ENCODE results near the gene DHRS4.
A peak's percentile ranks its signal among the peaks of the same experiment; 100 is the strongest.

The DHRS4 gene

DNA sequence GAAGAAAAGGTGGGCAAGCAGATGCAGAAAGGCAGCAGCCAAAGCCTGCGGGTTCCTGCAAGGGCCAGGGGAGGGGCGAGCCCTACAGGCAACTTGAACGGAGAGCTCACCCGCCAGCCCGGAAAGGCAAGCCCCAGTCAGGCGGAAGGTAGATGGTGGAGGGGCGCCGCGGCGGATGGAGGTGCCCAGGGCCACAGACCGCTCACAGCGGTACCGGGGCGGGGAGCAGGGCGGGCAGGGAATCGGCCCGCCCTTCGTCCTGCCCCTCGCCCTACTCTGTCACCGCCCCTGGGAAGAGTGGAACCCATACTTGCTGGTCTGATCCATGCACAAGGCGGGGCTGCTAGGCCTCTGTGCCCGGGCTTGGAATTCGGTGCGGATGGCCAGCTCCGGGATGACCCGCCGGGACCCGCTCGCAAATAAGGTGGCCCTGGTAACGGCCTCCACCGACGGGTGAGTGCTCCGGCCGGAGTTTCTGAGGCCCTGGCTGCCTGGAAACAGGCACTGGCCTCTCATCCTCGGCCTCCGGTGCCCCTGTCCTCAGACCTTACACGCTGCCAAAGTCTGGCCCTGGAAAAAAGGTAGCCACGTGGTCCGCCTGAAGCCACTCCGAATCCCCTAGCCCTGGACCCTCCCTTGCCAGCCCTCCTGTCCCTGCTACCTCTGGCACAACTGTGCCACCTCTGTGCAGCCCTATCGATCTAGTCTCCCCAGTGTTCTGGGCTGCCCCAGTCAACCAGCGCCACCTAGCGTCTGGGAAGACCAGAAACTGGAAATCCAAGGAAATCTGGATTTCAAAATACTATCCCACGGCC is at the start of gene DHRS4:
DHRS4 (plus strand) TSS at position 307 of the 815 bp plus-strand sequence; CDS start at position 326, 19 bp downstream.
- peak; percentile 50 to 69 for DNase-seq (ENCODE audit: extremely low read depth in 1 of 2, low read depth in 1 of 2)

- DNase-seq (ENCODE audit: extremely low read depth in 1 of 2, low read depth in 1 of 2): no peak
These were observed 43.3 kb upstream of the DHRS4 start for GRCh38 chr14:23910101-23910875.

- no peak for DNase-seq (ENCODE audit: extremely low read depth in 1 of 2, low read depth in 1 of 2)
These were observed 42.7 kb upstream of the DHRS4 start for GRCh38 chr14:23910876-23911210.

DNA sequence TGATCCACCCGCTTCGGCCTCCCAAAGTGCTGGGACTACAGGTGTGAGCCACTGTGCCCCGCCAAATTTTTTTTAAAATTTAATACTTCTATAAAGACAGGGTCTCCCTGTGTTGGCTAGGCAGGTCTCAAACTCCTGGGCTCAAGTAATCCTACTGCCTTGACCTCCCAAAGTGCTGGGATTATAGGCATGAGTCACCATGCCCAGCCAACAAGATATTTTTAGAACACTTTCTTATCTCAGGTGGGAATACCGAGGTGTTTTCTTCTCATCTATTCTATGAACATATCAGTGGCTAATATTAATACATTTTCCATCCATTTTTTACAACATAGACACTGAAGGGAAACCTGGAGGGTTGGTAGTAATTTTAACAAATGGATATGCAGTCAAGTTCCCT is 38.0 kb upstream of the DHRS4 start:
- no peak for DNase-seq (ENCODE audit: extremely low read depth in 1 of 2, low read depth in 1 of 2)

GRCh38 chr14:23916004-23916403 is 37.6 kb upstream of the DHRS4 start:
- no peak for DNase-seq (ENCODE audit: extremely low read depth in 1 of 2, low read depth in 1 of 2)

- no peak for DNase-seq (ENCODE audit: extremely low read depth in 1 of 2, low read depth in 1 of 2)
These were observed 37.1 kb upstream of the DHRS4 start for GRCh38 chr14:23916446-23916845.

DNA sequence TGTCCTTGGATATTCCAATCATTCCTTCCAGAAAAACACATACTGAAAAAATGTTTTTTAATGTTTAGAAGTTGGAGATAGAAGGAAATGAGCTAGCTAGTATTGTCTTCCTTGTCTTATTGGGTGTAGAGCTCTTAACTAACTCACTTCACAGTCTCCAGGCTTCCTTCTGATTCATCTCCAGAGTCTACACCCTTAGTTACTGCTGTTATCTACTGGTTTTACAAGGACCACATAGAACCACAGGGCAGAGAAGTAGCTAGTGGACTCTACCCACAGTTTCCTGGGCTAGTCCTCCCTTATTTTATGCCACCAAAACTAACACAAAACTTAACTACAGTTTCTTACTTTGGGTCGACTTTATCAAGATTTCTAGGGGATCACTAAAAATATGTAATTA is 31.0 kb upstream of the DHRS4 start:
- DNase-seq (ENCODE audit: extremely low read depth in 1 of 2, low read depth in 1 of 2): no peak

DNA sequence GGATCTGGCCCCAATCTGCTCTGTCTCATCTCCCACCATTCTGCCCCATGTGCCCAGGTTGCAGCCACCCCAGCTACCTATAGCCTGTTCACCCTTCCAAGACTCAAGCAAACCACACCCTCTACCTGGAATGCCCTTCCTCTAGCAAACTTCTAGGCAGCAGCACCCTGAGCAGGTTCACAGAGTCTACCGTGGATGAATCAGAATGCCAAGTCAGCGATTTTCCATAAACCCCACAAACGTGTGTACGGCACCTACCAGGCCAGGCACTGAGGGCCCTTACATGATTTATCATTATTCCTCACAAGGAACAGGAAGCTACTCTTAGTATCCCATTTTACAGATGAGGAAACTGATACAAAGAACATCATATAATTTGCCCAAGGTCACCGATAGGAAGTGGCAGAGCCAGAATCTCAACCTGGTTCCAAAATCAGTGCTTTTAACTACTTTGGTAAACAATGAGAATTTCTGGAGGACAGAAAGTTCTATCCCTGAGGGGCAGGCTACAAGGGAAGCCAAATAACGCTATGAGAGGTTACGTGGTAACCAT is 28.0 kb upstream of the DHRS4 start:
- no peak for DNase-seq (ENCODE audit: extremely low read depth in 1 of 2, low read depth in 1 of 2)

GRCh38 chr14:23926543-23926942 is 27.0 kb upstream of the DHRS4 start:
- no peak for DNase-seq (ENCODE audit: extremely low read depth in 1 of 2, low read depth in 1 of 2)

DNA sequence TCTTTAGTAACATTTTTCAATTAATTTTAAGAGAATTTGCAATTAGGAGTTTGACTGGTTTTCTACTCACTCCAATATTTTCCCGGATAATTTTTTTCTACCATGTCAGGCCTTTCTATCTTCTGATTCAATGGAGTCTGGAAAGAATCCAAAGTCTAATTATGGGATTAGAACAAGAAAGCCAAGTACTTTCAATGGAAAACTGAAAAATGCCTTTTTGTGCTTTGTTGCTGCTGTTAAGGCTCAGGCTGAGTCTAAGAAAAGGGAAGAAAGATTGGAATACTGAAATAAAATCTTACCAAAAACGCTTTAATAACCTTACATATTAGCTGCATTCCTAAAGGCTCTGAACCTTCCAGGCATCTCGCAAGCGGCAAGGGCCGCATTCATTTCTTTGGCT is 24.4 kb upstream of the DHRS4 start:
- DNase-seq (ENCODE audit: extremely low read depth in 1 of 2, low read depth in 1 of 2): no peak

- DNase-seq (ENCODE audit: extremely low read depth in 1 of 2, low read depth in 1 of 2): peak; percentile 66 to 75
These were observed 23.7 kb upstream of the DHRS4 start for GRCh38 chr14:23929822-23930294.

DNA sequence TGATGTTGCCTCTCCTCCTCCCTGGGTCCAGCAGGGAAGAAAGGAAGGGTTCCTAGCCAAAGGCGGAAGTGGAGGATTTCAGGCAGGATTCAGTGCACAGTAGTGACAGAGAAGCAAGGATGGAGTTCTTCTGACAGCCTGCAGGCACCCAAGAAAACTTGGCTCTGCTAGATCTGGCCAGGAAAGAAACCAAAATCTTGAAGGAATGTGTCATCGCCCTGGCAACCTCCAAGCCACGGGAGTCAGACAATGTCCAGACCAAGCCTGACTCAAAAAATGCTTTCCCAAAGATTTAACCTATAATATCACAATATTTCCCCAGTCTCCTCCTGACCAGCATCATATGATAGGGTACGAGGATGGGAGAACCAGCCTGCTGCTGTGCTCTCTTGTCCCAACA is 22.8 kb upstream of the DHRS4 start:
- no peak for DNase-seq (ENCODE audit: extremely low read depth in 1 of 2, low read depth in 1 of 2)

GRCh38 chr14:23931721-23932289 is 21.8 kb upstream of the DHRS4 start:
- no peak for DNase-seq (ENCODE audit: extremely low read depth in 1 of 2, low read depth in 1 of 2)

- no peak for DNase-seq (ENCODE audit: extremely low read depth in 1 of 2, low read depth in 1 of 2)
These were observed 20.9 kb upstream of the DHRS4 start for GRCh38 chr14:23932639-23933038.

- DNase-seq (ENCODE audit: extremely low read depth in 1 of 2, low read depth in 1 of 2): no peak
These were observed 20.3 kb upstream of the DHRS4 start for GRCh38 chr14:23933108-23933741.

- DNase-seq (ENCODE audit: extremely low read depth in 1 of 2, low read depth in 1 of 2): no peak
These were observed 19.8 kb upstream of the DHRS4 start for GRCh38 chr14:23933742-23934128.

DNA sequence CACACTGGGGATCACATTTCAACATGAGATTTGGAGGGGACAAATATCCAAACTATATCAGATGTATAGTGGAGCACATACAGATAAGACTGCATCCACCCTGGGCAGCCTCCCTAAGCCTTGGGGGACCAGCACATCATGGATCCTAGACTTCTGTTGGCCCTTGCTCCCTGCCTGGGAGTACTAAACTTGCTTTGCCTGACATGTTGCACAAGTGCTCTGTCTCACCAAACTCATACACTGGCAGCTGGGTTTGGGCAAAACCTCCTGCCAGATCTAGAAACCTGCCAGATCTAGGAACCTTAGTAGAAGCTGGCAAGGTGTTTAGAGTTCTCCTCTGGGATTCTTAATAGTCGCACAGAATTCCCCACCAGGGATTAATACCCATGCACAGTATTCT is 18.4 kb upstream of the DHRS4 start:
- no peak for DNase-seq (ENCODE audit: extremely low read depth in 1 of 2, low read depth in 1 of 2)

DNA sequence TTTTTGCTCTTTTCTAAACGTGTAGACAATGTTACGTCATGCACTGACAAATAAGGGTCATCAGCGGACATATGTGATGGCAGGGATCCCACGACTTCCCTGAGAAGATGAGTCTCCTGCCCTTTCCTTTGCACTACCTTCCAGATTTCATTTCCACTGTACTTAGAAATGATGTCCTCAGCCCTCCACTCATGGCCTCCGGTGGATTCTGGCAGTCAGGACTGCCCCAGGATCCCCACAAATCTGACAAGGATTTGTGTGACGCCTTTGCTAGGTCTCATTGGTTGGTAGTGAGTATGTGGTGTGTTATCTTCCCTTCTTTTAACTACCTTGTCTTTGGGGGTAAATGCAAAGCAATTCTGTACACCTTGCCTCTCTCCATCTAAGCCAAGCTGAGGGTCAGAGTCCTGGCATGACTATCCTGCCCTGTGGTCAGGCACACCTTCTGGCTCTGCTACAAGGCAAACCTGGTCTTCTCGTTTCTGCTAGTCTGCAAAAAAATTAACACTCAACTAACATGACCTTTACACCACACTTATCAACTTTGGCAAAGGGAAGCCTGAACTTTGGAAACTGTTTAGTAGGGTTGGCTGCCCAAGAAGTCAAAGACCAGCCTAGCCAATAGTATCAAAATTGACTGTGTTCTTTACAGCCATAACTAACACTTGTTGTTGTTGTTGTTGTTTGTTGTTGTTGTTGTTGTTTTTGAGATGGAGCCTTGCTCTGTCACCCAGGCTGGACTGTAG is 17.3 kb upstream of the DHRS4 start:
- DNase-seq (ENCODE audit: extremely low read depth in 1 of 2, low read depth in 1 of 2): no peak

- no peak for DNase-seq (ENCODE audit: extremely low read depth in 1 of 2, low read depth in 1 of 2)
These were observed 16.4 kb upstream of the DHRS4 start for GRCh38 chr14:23937203-23937602.

- DNase-seq (ENCODE audit: extremely low read depth in 1 of 2, low read depth in 1 of 2): no peak
These were observed 14.7 kb upstream of the DHRS4 start for GRCh38 chr14:23938823-23939222.

Measured in activated CD8-positive, alpha-beta memory T cell treated with anti-CD3 and anti-CD28 coated beads for 1 hour (primary cell).